ENCODE measurements around the gene KIF19. TPM values are rescaled to one million over a fixed set of nuclear protein-coding genes. Genes with fewer than 3 reads are reported as not detected.

KIF19 gene
- total RNA-seq, 1 donor from 2014 or later = 0.16 TPM

GRCh38 chr17:74354561-74354960 lies 28.5 kb downstream of the KIF19 start:
- ATAC-seq (no peak), DNase-seq (ENCODE audit: missing footprints) (no peak)
- intact Hi-C loops (cut with DNase I) = loop anchor here (2.0 to 5.0 kb wide), 2 partner anchors 54 to 142 kb away; partner anchors contain the start of gene TTYH2

- DNase-seq (ENCODE audit: missing footprints) = no peak
- intact Hi-C loops (cut with DNase I) = loop anchor here (2.0 kb wide), 1 partner anchor 54 kb away; no protein-coding TSS in a partner anchor
- ATAC-seq = no peak
Observed at GRCh38 chr17:74355065-74355464, 29.0 kb downstream of the KIF19 start.

GRCh38 chr17:74356646-74357465 lies 30.8 kb downstream of the KIF19 start:
- intact Hi-C loops (cut with DNase I) = no loop called here
- ATAC-seq (no peak), DNase-seq (ENCODE audit: missing footprints) (peak; percentile 64)

GRCh38 chr17:74357466-74357809 lies 31.4 kb downstream of the KIF19 start:
- DNase-seq (ENCODE audit: missing footprints) (peak; percentile 60), ATAC-seq (no peak)
- intact Hi-C loops (cut with DNase I) = no loop called here

GRCh38 chr17:74358697-74359096 lies 32.7 kb downstream of the KIF19 start:
- ATAC-seq = no peak
- intact Hi-C loops (cut with DNase I) = no loop called here
- peak; percentile 7 for DNase-seq (ENCODE audit: missing footprints)

GRCh38 chr17:74359916-74360315 lies 33.9 kb downstream of the KIF19 start:
- ATAC-seq = no peak
- peak; percentile 60 for DNase-seq (ENCODE audit: missing footprints)
- intact Hi-C loops (cut with DNase I) = loop anchor here (2.0 kb wide), 1 partner anchor 61 kb away; no protein-coding TSS in a partner anchor

GRCh38 chr17:74360899-74361229 lies 34.8 kb downstream of the KIF19 start:
- ATAC-seq (no peak), DNase-seq (ENCODE audit: missing footprints) (peak; percentile 37)
- intact Hi-C loops (cut with DNase I) = loop anchor here (2.0 kb wide), 1 partner anchor 62 kb away; no protein-coding TSS in a partner anchor

GRCh38 chr17:74361230-74362068 lies 35.4 kb downstream of the KIF19 start, which contains the start of gene BTBD17:
BTBD17 (minus strand) TSS chr17:74361868; CDS start chr17:74361819, 49 bp downstream.
- peak; percentile 79 for ATAC-seq
- peak; percentile 75 for DNase-seq (ENCODE audit: missing footprints)
- intact Hi-C loops (cut with DNase I) = loop anchor here (2.0 kb wide), 1 partner anchor 63 kb away; no protein-coding TSS in a partner anchor

- DNase-seq (ENCODE audit: missing footprints) (no peak), ATAC-seq (no peak)
- intact Hi-C loops (cut with DNase I) = no loop called here
Observed at GRCh38 chr17:74362069-74362405, 36.0 kb downstream of the KIF19 start.

- DNase-seq (ENCODE audit: missing footprints) = no peak
- intact Hi-C loops (cut with DNase I) = no loop called here
- no peak for ATAC-seq
Observed at GRCh38 chr17:74362810-74363498, 36.9 kb downstream of the KIF19 start.

- intact Hi-C loops (cut with DNase I) = loop anchor here (5.0 kb wide), 1 partner anchor 155 kb away; the partner anchor contains the start of gene TTYH2
- ATAC-seq (no peak), DNase-seq (ENCODE audit: missing footprints) (peak; percentile 31)
Observed at GRCh38 chr17:74367206-74367605, 41.2 kb downstream of the KIF19 start, which contains the start of gene GPR142. GPR142 (plus strand) TSS chr17:74367506; CDS start chr17:74369541, 2,035 bp downstream.

GRCh38 chr17:74368341-74369081 lies 42.5 kb downstream of the KIF19 start:
- peak; percentile 57 for ATAC-seq
- intact Hi-C loops (cut with DNase I) = loop anchor here (2.0 to 5.0 kb wide), 2 partner anchors 124 to 156 kb away; partner anchors contain the start of gene TTYH2

GRCh38 chr17:74369221-74369620 lies 43.2 kb downstream of the KIF19 start:
- peak; percentile 78 for DNase-seq (ENCODE audit: missing footprints)
- ATAC-seq = no peak
- intact Hi-C loops (cut with DNase I) = loop anchor here (2.0 to 5.0 kb wide), 2 partner anchors 124 to 157 kb away; partner anchors contain the start of gene TTYH2

More at GRCh38 chr17:74368341-74369081, 42.5 kb downstream of the KIF19 start:
- DNase-seq (ENCODE audit: missing footprints) = peak; percentile 89

- intact Hi-C loops (cut with DNase I) = loop anchor here (2.0 to 10.0 kb wide), 3 partner anchors 123 to 235 kb away; partner anchors contain the start of gene TTYH2
- ATAC-seq = no peak
- DNase-seq (ENCODE audit: missing footprints) = peak; percentile 31
Observed at GRCh38 chr17:74369665-74370490, 43.9 kb downstream of the KIF19 start.

- ATAC-seq = no peak
- intact Hi-C loops (cut with DNase I) = loop anchor here (10.0 kb wide), 1 partner anchor 233 kb away; no protein-coding TSS in a partner anchor
- peak; percentile 21 for DNase-seq (ENCODE audit: missing footprints)
Observed at GRCh38 chr17:74371653-74372147, 45.7 kb downstream of the KIF19 start.

- peak; percentile 9 for DNase-seq (ENCODE audit: missing footprints)
- no peak for ATAC-seq
- intact Hi-C loops (cut with DNase I) = loop anchor here (10.0 kb wide), 1 partner anchor 232 kb away; no protein-coding TSS in a partner anchor
Observed at GRCh38 chr17:74372426-74372825, 46.4 kb downstream of the KIF19 start.
